ENCODE results near the gene MBNL2.
A peak's percentile ranks its signal among the peaks of the same experiment; 100 is the strongest.
"Not testable (repeated sequence)": the region's sequence is repeated elsewhere in the genome, so short reads cannot be mapped to it uniquely, and the experiment has no call there.

MBNL2 gene

DNA sequence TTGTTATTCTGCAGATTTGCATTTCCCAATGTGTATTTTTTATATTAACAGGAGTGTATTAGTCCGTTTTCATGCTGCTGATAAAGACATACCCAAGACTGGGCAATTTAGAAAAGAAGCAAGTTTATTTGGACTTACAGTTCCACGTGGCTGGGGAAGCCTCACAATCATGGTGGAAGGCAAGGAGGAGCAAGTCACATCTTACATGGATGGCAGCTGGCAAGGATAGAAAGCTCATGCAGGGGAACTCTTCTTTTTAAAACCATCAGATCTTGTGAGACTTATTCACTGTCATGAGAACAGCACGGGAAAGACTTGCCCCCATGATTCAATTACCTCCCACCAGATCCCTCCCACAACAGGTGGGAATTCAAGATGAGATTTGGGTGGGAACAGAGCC lies 14.9 kb upstream of the MBNL2 start:
- DNase-seq, result not testable (repeated sequence)

GRCh38 chr13:97211300-97211699 lies 10.8 kb upstream of the MBNL2 start:
- peak in 1 of 51 donors; percentile 70 for DNase-seq

DNA sequence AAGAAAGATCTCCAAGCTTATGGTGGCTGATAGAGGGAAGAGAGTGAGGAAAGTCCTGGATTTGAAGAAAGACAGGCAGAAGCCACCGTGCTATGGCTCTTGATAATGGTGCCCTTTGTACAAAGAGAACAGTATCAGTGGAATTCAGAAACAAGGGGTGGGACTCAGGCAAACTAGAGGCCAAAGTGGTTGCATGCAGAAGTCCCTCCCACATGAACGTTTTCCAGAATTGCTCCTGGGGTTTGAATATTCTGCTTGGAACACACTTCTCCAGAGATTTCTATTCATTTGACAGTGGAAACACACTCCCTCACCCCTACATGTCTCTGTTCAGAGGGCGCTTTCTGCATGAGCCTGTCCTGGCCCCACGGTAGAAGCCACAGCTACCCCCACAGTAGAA lies 10.1 kb upstream of the MBNL2 start:
- DNase-seq, result peak in 8 of 51 donors; percentile 17 to 80 (median 46)

DNA sequence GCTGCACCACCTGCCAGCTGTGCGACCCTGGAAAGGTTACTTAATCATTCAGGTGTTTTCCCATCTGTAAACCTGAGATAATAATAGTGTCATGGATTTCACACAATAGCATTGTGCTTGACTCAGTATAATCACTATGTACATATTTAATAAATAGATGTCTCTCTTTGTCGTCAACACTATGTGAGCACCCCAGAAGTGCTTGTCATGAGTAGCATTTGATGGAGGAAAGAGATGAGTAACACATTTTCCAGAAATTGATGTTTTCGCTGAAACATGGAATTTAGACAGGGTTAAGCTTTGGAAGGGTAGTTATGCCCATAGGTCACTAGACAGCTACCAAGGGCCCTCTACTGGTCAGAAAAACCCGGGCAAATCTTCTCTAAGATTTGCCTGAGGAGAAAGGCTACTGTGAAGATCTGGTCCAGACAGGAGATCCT lies 9.5 kb upstream of the MBNL2 start:
- peak in 10 of 51 donors; percentile 12 to 59 (median 29) for DNase-seq

DNA sequence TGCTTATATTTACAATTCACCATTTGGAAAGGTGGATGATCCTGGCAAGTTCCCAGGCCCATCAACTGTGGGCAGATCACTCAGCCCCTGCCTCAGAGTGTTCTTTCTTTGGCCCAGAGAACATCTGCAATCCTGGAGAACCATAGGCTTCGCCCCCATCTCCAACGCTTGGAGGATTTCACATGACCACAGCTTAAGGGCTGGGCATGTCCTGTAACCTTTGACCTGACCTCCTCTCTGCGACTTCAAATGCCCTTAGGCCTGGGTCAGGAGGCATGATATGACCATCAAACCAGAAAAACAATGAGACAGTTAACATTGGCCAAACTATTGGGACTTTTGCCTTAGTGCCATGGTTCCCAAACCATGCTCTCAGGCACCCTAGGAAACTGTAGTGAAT lies 7.2 kb upstream of the MBNL2 start:
- DNase-seq, result no peak

GRCh38 chr13:97215325-97215724 lies 6.8 kb upstream of the MBNL2 start:
- DNase-seq, result no peak

DNA sequence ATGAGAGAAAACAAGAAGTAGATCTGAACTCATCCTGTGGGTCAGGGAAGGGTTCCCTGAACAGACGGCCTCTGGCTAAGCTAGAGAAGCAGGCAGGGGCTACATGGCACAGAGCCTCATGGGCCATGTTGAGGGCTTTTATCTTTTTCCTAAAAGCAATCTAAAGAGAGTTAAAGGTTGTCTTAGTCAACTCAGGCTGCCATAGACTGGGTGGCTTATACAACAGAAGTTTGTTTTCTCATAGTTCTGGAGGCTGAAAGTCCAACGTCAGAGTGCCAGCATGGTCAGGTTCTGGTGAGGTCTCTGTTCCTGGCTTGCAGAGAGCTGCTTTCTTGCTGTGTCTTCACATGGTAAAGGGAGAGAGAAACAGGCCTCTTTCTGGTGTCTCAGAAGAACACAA lies 2.9 kb upstream of the MBNL2 start:
- DNase-seq, result no peak

DNA sequence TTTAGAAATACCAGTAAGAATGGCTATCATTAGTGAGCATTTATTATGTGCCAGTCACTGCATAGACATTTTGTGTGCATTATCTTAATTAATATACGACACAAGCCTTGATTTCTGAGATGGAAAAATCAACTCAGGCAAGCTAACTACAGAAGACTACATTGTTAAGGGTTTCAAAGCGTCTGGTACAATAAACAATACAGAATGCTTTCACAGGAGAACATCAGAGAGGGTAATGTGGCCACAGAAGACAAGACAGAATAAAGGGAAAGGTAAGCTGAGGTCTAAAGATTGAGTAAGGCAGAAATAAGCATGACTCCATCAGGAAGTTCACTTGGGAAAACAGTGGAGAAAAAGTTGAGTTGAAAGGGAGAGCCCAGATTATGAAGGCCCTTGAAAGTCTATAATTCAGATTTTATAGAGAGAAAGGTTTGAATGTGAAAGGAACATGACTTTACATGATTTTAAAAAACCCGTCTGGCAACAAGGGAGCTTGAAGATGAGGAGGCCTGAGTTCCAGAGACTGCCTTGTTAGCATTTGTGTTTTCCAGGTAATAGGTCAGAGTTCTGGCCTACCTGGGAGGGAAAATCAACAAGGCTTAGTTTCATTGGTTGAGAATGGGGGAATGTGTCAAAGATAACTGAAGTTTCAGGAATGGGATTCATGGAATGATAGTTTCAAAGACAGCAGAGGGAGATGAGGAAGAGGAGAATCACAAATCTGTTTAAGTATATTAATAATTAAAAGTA lies 1.8 kb upstream of the MBNL2 start:
- DNase-seq, result peak in 1 of 51 donors; percentile 58

GRCh38 chr13:97221046-97221445 lies 1.1 kb upstream of the MBNL2 start:
- no peak for DNase-seq

- DNase-seq, result no peak
These were observed 667 bp upstream of the MBNL2 start for GRCh38 chr13:97221466-97221865.

DNA sequence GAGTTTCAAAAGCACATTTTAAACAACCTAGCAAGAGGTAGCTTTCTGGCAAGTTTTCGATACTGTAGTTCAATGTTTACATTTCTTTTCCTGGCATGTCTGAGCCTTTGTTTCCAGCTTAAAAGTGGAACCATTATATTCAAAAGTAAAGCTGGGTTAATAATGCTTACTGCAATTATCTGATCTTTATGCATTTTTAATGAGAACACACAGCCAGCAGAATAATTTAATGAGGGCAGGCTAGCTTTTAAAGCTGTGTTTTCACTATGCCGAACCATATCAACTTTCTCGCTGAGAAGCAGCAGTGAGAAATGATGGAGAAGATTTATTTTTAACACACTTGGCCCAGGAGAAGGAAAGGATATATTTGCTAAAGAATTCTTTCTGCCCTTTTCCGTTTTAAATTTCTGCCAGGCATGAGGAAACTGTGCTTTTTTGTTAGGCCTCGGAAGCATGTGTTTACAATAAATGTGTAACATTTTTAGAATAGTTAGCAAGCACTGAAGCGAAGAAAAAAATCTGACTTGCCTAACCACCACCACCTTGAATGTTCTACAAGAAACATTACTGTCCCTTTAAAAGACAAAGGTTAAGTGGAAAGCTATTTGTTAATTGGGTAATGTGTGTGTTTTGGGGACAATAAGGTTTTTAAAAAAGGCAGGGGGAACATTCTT lies 1.0 kb downstream of the MBNL2 start:
- no peak for DNase-seq

- DNase-seq, result peak in 27 of 51 donors; percentile 13 to 84 (median 41)
These were observed 1.8 kb downstream of the MBNL2 start for GRCh38 chr13:97223711-97224541.

DNA sequence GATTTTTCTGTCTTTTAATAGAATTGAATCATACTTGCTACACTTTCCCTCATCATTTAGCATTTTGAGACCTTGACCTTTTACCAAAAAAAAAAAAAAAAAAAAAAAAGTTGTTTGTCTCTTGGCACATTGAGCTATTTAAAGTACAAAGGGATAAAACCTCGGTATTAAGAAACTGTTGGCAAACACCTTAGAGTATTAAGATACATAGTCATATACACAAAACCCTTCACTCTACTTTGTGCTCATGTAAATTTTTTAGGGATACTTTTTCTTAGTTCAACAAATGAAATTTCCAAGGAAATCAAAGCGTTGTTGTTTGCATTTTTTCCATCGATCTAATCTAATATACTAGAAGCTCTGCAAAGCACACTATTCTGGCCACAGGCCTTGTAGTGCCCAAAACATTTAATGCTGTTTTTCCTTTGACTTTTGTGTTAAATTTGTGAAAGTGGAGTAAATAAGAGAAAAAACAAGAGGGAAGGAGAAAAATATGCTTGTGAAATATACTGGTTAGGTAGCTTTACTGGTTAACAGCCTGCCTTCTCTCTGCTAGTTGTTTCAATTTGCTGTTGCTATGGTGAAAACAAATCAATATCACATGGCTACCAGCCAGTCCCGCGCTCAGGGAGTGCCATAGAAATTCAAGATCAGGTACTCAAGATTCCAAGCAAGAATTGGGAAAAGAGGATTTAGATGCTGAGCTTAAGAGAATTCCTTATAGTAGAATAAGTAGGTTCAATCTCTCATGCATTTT lies 2.6 kb downstream of the MBNL2 start:
- DNase-seq, result peak in 1 of 51 donors; percentile 55

DNA sequence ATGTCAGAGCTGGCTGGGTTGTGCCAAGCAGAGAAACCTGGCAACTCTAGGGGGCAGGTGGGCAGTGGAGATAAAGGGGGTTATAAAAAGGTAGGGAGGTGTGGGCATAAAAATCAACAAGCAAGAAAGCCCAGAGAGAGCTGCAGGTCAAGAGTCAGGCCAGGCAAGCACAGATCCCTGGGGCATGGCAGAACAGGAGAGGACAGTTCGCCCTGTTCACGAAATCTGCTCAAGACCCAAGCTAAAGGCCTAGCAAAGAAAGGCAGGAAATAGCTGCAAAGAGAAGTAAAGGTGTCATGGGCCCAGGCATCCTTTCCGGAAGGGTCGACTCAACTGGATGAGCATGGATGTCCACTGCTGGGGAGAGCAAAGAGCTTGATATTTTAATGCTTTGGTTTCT lies 3.4 kb downstream of the MBNL2 start:
- DNase-seq, result peak in 1 of 51 donors; percentile 6

- no peak for DNase-seq
These were observed 3.9 kb downstream of the MBNL2 start for GRCh38 chr13:97226013-97226412.

- peak in 1 of 51 donors; percentile 11 for DNase-seq
These were observed 4.9 kb downstream of the MBNL2 start for GRCh38 chr13:97226788-97227627.

GRCh38 chr13:97228850-97229521 lies 6.9 kb downstream of the MBNL2 start:
- no peak for DNase-seq

DNA sequence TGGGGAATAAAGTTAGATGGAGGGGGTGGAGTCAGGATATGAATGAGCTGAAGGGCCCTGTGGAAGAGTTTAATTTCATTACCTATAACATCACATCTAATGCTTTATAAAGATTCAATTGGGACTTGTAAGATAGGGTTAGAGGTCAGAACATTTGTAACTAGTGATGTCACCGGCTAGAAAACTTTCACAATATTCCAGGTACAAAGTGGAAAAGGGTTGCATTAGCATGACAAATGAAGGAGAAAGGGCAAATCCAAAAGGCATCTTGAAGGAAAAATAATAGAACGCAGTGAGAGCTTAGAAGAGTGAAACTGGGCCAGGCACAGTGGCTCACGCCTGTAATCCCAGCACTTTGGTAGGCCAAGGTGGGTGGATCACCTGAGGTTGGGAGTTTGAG lies 7.6 kb downstream of the MBNL2 start:
- no peak for DNase-seq

GRCh38 chr13:97231118-97231828 lies 9.1 kb downstream of the MBNL2 start:
- peak in 1 of 51 donors; percentile 8 for DNase-seq

All from hypothalamus (tissue), 51 donors.